CD4-positive, alpha-beta T cell treated with Interleukin-15 for 4 hours (primary cell): Measurements from ENCODE around the gene ULK4.
"Not testable (repeated sequence)": the region's sequence is repeated elsewhere in the genome, so short reads cannot be mapped to it uniquely, and the experiment has no call there.

Source experiments
- DNase-seq: peaks from one replicate; pipeline ENCODE4 v3.0.0-alpha.2; 2020; ENCODE audit warnings: low spot score

Gene ULK4

DNA sequence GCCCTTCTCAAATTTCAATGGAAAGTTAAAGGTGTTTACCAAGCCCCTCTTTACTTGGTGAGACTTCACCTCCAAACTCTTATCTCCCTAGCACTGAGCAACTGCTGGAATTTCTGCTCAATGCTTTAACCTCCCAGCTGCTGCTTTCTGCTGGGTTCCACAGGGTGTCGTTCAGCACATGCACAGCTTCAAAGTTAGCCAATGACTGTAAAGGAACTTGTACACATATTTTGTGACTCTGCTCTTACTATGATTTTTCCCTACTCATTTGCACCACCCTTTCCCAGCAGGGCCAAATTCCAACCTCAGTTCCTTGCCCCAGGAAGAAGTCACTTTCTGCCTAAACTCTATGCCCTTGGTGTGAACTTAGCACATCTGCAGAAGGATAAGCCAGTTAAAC, 89.7 kb downstream of the ULK4 start:
- no peak for DNase-seq

- no peak for DNase-seq
Observed at GRCh38 chr3:41867533-41867932, 94.4 kb downstream of the ULK4 start.

GRCh38 chr3:41866298-41866697, 95.6 kb downstream of the ULK4 start:
- no peak for DNase-seq

- DNase-seq = no peak
Observed at GRCh38 chr3:41863024-41863423, 98.9 kb downstream of the ULK4 start.

- not testable (repeated sequence) for DNase-seq
Observed at GRCh38 chr3:41860489-41860888, 101.4 kb downstream of the ULK4 start.

DNA sequence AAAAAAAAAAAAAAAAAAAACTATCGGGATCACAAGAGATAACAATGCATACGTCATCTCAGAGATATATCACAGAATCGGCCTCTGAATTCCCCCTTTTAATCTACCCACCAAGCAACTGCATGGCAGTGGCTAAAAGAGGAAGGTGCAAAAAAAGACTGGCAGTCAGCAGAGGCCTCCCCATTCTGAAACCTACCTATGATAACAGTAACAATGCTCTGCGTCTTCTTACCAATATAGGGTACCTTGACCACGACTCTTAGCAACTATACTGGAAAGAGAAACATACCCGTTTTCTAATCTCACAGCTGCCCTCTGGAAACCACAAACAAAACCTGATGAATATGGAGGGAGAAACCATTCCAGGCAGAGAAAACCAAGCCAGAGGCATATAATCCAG, 106.9 kb downstream of the ULK4 start:
- DNase-seq = no peak

DNA sequence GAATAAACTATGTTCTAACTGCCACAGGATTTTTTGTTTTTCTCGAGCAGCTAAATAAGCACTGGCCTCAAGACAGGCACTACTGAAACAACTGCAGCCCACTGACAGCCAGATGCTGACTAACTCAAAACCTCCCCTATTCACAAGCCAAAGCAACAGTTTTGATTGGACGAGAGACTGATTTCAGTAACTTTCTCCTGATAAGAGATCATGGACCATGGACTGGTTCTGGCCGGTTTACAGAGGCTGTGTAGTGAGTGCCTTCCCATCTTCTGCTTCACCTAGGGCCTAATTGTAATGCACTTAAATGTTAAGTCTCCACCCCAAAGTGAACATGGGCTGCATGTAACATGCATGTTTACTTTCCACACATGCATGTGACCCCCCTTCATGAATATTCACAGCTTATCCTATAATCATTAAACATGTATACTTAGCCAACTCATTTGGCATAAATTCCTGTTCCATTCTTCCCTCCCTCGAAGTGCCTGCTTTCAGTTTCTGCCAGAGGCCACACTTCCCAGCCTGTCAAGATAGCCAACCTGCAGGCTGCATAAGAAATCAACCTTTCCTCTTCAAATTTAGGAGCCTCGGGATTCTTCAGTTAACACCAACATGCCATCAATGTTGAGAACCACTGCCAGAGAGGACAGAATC, 108.2 kb downstream of the ULK4 start:
- no peak for DNase-seq

DNA sequence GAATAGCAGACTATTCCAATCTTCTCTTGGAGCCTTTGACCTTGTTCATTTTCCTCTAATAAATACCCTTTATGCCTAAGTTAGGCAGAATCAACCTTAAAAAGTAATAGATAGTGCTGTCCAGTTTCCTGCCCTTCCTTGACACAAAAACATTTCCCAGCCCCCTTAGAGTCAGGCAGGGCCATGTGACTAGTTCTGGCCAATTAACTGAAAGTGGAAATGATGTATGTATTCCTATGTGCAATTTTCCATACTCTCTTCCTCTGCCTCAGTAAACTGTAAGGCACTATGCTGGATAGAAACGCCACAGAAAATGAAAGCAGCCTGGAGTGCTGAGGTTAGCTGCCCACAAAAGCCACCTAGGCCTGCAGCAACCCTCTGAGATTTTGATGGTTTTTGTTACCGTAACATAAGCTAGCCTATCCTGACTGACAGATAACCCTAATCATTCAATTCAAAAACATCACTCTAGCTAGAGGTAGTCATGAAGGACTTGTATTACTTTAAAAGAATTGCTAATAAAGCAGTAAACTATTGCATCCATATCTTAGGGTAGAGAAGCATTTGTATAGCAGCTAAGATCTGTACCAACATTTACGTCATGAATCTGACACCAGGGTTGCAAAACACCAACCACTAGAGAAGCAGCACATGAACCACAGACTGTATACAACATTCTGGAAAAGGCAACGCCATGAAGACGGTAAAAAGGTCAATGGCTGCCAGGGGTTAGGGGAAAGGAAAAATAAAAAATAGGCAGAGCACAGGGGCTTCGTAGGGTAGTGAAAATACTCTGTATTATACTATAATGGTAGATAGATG, 112.9 kb downstream of the ULK4 start:
- no peak for DNase-seq

- no peak for DNase-seq
Observed at GRCh38 chr3:41847679-41848078, 114.2 kb downstream of the ULK4 start.

- no peak for DNase-seq
Observed at GRCh38 chr3:41846850-41847249, 115.1 kb downstream of the ULK4 start.

GRCh38 chr3:41845826-41846225, 116.1 kb downstream of the ULK4 start:
- no peak for DNase-seq

DNA sequence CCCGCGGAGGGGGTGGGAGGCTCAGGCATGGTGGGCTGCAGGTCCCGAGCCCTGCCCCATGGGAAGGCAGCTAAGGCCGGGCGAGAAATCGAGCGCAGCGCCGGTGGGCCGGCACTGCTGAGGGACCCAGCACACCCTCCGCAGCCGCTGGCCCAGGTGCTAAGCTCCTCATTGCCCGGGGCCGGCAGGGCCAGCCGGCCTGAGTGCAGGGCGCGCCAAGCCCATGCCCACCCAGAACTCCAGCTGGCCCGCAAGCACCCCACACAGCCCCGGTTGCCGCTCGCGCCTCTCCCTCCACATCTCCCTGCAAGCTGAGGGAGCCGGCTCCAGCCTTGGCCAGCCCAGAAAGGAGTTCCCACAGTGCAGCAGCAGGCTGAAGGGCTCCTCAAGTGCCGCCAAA, 117.6 kb downstream of the ULK4 start:
- not testable (repeated sequence) for DNase-seq

- not testable (repeated sequence) for DNase-seq
Observed at GRCh38 chr3:41840936-41841668, 120.8 kb downstream of the ULK4 start.

GRCh38 chr3:41836360-41837134, 125.4 kb downstream of the ULK4 start:
- no peak for DNase-seq

DNA sequence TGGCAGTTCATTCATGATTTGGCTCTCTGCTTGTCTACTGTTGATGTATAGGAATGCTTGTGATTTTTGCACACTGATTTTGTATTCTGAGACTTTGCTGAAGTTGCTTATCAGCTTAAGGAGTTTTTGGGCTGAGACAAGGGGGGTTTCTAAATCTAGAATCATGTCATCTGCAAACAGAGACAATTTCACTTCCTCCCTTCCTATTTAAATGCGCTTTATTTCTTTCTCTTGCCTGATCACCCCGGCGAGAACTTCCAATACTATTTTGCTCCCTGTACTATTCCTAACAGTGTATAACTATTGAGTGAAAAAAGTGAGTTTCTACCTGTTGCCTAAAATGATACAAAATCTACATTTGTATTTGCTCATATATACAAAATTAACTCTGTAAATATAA, 128.3 kb downstream of the ULK4 start:
- no peak for DNase-seq

DNA sequence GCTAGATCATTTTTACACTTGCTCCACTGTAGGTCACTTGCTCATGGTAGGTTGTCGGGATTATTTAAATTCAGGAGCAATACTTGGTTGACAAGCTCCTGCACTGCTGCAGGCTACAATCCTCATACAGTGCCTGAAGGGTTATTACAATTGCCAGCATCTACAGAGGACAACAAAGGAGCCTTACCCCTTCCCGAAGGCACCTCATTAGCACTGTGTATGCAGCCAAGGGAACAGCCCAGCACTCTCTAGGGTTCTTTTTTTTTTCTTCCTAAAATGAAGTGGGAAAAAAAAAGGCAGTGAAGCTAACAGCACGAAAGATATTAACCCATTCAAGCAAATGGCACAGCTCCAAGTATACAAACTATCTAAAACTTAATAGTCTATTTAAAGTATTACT, 142.7 kb downstream of the ULK4 start:
- DNase-seq = no peak

GRCh38 chr3:41808618-41809017, 153.3 kb downstream of the ULK4 start:
- no peak for DNase-seq

DNA sequence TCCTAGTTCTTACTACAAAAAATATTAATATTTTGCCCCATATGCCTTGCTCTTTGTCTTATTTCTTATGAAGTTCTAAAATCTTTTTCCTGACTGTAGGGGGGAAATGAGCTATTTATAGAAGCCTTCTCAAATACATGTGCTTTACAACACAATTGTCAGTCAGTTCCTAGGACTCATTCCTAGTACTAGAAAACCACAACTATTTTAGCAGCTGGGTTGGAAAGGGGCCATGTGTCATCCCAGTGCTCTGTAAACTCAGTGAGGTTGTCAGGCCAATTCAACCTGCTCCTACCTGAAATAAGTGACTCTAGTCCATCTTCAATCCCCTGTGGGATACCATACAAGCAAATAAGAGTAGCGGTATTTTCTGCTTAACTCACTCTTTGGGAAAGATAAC, 153.8 kb downstream of the ULK4 start:
- no peak for DNase-seq

DNA sequence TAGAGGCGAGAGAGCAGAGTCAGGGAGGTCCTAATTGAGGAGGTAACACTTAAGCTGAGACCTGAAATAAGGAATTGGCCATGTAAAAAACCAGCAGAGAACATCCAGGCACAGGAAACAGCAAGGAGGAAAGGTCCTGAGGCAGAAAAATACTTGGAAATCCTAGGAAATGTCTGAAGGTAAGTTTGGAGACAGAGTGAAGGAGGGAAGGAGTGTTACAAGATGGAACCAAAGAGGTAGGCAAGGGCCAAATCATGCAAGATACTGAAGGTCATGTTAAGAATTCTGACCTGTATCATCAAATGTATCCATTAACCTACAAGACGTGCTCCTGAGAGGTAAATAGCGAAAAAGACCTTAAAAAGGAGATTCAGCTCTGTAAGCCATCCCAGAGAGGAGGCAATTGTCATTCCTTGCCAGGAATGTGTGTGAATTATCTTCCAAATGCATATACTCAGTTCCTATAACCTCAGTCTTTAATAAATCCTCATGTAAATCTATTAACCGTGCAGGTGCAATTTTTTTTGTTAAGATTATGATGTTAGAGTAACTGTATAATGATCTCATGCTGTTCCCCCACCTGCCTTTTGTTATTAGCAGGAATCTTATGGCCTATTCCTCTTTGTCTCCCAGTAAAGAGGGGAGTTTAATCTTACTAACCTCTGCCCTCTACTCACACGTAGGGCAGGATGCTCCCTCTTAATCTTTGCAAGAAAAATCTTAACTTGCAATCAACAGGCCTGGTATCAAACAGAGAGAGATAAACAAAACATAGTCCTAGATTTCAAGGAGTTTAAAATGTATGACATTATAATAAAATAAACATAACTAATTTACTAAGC, 166.9 kb downstream of the ULK4 start:
- DNase-seq = no peak

DNA sequence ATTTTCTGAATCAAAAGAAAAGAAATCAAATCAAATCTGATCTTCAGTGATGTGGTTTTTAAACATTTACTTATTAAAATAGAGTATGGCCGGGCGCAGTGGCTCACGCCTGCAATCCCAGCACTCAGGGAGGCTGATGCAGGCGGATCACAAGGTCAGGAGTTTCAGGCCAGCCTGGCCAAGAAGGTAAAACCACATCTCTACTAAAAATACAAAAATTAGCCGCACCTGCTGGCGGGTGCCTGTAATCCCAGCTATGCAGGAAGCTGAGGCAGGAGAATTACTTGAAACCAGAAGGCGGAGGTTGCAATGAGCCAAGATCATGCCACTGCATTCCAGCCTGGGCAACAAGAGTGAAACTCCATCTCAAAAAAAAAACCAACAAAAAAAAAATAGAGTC, 169.1 kb downstream of the ULK4 start:
- DNase-seq = no peak

DNA sequence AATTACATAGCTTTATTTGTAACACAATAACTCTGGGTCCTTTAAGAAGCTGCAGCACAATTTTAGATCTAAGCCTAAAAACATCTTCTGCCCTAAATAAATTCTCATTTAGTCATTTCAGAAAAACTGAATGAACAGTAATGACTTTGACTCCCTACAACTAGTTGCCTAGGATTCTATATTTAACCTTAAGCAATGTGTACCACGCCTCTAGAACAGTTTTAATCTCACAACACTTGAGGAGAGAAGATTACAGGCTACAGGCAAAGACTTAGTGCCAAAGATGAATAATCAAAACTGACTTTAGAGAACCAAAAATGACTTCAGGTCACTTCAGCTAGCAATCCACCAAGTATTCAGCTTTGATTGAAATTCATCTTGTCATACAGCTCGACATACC, 192.8 kb downstream of the ULK4 start:
- DNase-seq = no peak
